GM12801 (cell line): Measurements from ENCODE around the gene LRRC47.

Experiments
- CTCF ChIP-seq: IDR thresholded peaks from one replicate; pipeline ENCODE4 v1.5.1; 2011; ENCODE audit warnings: control low read depth; ENCODE audit not compliant: insufficient read length; ENCODE audit errors: extremely low read depth

Gene LRRC47

DNA sequence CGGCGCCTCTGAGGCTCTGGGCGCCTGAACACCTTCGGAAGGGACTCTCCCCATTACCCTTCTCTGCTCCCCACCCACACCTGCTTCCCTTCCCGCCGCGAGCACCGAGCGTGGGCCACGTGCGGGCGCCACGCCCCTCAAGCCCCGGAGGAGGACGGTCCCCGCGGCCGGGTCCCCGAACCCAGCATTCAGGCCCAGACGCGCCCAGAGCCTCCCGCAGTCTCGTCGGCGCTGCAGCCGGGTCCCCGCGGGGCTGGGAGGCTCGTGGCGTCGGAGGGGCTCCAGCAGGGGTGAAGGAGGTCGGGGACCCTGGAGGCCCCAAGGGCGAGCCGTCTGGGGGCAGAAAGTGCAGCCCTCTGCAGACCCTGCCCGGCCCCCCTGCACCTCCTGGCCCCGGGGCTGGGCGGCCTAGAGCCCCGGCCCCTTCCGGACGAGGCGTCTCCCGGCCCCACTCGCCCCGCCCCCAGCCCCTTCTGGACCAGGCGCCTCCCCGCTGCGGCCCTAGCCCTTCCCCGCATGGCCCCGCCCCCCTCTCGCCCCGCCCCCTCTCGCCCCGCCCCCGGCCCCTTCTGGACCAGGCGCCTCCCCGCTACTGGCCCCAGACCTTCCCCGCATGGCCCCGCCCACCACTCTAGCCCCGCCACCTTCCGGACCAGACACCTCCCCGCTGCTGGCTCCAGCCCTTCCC is 24.1 kb downstream of the LRRC47 start:
- no peak for TF ChIP-seq CTCF

DNA sequence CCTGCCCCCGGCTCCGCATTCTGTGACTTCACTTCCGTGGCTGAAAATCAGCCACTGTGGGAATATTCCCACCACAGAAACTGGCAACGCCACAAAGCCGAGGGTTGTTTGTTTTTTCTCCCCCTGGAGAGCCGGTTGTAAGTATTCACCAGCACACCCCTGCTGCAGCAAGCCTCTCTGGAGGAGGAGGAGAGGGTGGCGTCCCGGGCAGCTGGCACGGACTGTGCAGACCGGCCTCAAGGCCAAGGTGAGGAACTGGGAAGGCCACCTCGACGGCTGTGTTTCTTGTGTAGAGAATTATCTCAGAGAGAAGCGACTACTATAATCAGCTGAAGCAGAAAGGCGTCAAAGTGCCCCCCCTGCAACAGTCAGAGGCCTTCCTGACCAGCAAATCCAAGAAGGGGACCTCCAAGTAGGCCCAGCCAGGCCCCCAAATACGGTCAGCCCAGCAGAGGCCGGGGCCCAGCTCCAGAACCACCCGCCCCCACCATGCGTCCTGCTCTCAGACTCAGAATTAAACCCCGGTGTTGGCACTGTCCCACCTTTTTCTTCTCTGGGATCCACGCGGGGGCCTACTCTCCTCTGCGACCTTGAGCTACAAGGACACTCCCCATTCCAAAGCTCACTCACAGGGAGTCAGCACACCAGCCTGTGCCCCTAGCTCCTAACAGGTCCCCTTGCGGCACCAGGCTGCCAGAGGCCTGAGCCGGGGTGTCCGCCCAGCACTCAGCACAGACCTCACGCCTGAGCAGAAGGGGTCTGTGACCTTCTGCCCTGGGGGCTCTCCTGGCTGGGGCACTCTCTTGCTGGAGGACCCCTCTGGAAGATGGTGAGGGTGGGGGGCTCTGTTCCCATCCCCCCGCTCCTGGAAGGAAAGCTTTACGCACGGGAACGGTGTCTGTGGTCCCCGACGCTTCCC is 24.9 kb downstream of the LRRC47 start:
- TF ChIP-seq CTCF = no peak

DNA sequence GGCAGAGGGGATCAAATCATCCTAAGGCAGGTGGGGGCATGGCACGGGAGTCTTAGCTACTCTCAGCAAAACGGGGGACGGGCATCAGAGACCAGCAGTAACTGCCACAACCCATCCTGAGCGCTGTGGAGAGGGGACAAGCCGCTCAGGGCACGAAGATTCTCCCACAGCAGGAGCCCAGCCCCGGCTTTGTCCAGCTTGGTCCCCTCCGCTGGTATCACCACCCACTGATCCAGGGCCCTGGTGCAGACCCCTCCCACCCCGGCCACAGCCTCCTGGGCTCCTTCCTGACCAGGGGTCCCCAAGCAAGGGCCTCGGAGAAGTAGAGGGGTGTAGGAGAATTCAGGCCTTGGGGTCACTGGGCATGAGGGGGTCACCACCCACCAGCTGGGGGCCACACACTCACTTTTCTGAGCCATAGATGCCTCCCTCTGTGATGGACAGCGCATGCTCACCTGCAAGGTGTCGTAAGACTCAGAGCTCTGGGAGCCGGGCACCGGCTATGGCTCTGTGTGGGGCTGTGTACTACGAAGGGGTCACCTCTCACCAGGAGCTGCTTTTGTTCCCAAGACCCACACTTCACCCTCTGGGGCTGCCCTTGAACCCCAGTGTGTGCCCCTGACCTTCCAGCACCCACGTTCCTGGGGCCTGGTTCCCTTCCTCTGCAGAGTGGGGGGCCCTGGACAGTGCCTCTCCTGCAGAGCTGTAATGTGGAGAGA is 26.1 kb downstream of the LRRC47 start:
- no peak for TF ChIP-seq CTCF

- no peak for TF ChIP-seq CTCF
These were observed 27.4 kb downstream of the LRRC47 start for GRCh38 chr1:3768811-3769390.

DNA sequence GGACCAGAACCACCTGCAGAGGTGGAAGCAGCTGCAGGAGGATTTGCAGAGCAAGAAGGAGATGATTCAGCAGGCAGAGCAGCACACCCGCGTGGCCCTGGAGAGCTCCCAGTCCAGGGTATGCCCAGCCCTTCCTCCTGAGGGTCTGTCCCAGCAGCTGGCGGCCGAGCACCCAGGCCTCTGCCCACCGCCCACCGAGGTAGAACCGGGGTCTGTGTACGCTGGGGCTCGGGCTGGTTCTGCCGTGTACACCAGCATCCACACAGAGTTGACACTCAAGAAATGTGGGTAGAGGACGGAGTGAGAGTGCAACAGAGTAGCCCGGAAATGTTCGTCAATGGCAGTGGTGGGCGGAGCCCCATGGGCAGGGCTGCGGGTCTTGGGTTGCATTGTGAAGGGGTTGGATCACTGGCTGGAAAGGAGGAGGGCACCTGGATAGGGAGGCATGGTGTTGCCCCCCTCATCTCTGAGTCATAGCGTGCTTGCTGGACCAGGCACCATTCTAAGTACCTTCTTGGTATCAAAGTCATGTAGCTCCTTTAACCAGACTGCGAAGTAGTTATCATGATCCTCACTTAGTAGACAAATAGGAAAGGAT is 28.9 kb downstream of the LRRC47 start:
- no peak for TF ChIP-seq CTCF

DNA sequence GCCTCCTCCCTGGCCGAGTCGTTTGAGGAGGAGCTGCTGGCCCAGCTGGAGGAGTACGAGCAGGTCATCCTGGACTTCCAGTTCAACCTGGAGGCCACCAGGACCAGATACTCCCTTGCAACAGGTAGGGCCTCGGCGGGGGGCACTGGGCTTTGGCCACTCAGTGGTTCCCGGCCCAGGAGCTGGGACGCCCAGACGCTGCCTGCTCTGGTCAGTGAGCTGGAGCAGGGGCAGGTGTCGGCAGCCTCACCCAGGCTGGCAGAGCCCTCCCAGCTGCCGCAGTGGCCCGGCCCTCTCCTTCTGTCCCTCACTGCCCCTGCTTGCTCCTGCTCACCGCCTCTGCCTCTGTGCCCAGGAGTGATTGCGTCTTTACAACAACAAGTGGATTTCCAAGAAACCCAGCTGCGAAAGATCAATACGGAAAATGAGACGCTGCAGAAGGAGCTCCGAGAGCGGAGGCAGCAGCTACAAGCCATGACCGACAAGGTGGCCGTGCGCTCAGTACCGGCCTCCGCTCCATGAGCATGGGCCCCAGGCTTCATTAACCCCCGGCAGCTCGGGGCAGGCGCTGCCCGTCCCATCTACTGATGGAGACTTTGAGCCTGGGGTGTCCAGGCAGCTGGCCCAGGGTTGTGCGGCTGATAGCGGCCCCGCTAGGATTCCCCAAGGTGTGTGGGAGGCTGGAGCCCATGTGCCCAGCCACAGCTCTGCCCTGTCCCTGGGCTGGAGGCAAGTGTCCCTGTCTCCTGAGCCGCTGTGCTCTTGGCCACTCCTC is 32.8 kb downstream of the LRRC47 start:
- TF ChIP-seq CTCF = no peak
